ENCODE measurements around the gene DICER1.

The DICER1 gene

GRCh38 chr14:95039993-95040348 is 117.4 kb downstream of the DICER1 start:
- no peak for DNase-seq (ENCODE audit: low read depth in 2 of 2)

GRCh38 chr14:95039259-95039992 is 117.9 kb downstream of the DICER1 start:
- DNase-seq (ENCODE audit: low read depth in 2 of 2) = no peak

- no peak for DNase-seq (ENCODE audit: low read depth in 2 of 2)
Observed at GRCh38 chr14:95038521-95039250, 118.6 kb downstream of the DICER1 start.

GRCh38 chr14:95037273-95037672 is 120.1 kb downstream of the DICER1 start:
- DNase-seq (ENCODE audit: low read depth in 2 of 2) = no peak

Data from stimulated activated CD8-positive, alpha-beta memory T cell treated with anti-CD3 and anti-CD28 coated beads, Interleukin-7, amount 100 ng/mL, for 1 hour (primary cell).